GM12878 (cell line): ENCODE results near the gene COA1. TPM values are rescaled to one million over a fixed set of nuclear protein-coding genes. Genes with fewer than 3 reads are reported as not detected.

Experiments
- ATAC-seq: fragments of 200-7000 bp; cut with Tn5 transposase; 3 replicates; pipeline ENCODE4 v1.9.1; 2020; ENCODE audit warnings: mild to moderate bottlenecking, moderate library complexity
- BruUV-seq: library from RNA; stranded (reverse); fragments of 400-500 nt; replicated peaks from 2 replicates; lab custom pipeline; 2021; lab: Mats Ljungman, UMichigan
- CTCF ChIA-PET: fragments of 300-600 bp; sonication (Branson Sonifier 250); formaldehyde crosslinking; extraction: SDS; loops from one replicate; lab custom pipeline; 2021; ENCODE audit warnings: inconsistent platforms; lab: Yijun Ruan, JAX
- POLR2A ChIA-PET: fragments of 350-600 bp; formaldehyde crosslinking; extraction: SDS; loops from one replicate; lab custom pipeline; 2021; ENCODE audit warnings: inconsistent platforms; lab: Charles Lee
- RAD21 ChIA-PET: fragments of 300-600 bp; sonication (Branson Sonifier 250); formaldehyde crosslinking; loops from one replicate; lab custom pipeline; 2023; ENCODE audit warnings: antibody characterized with exemption; ENCODE audit not compliant: unreplicated experiment; lab: Charles Lee
- SMC1A ChIA-PET: fragments of 300-600 bp; sonication (Branson Sonifier 250); formaldehyde crosslinking; loops from one replicate; lab custom pipeline; 2023; ENCODE audit not compliant: unreplicated experiment, uncharacterized antibody; lab: Charles Lee
- DNase-seq: peaks from one replicate; pipeline ENCODE4 v3.0.0-alpha.2; 2011; ENCODE audit warnings: low read depth, low spot score
- FAIRE-seq: peaks from 3 replicates; lab custom pipeline; 2011; peaks lifted over from hg19 to GRCh38; lab: Jason Lieb, UNC
- H2AFZ ChIP-seq: 2 replicates; pipeline ENCODE4 v1.6.0; 2011; ENCODE audit warnings: low read depth, low read length, control low read depth; ENCODE audit not compliant: control insufficient read depth
- H3K27ac ChIP-seq: 2 replicates; pipeline ENCODE4 v1.5.1; 2011; ENCODE audit warnings: control low read depth; ENCODE audit not compliant: control insufficient read depth, insufficient read depth
- H3K27me3 ChIP-seq, 2 experiments: replicated peaks in 1 of 2; 2 replicates each; pipeline versions ENCODE4 v1.6.0 to v1.6.1; 2011; ENCODE audit warnings: low read length in 1 of 2; ENCODE audit not compliant: control insufficient read depth in 2 of 2, insufficient read depth in 2 of 2
- H3K36me3 ChIP-seq, 2 experiments: 2 replicates each; pipeline ENCODE4 v1.5.1; 2011; ENCODE audit warnings: low read length in 1 of 2; ENCODE audit not compliant: control insufficient read depth in 2 of 2, insufficient read depth in 2 of 2
- H3K4me1 ChIP-seq: 2 replicates; pipeline ENCODE4 v1.6.1; 2011; ENCODE audit warnings: mild to moderate bottlenecking, low read length, moderate library complexity, mixed read lengths; ENCODE audit not compliant: control insufficient read depth, insufficient read depth
- H3K4me2 ChIP-seq: 2 replicates; pipeline ENCODE4 v1.6.0; 2011; ENCODE audit warnings: control low read depth; ENCODE audit not compliant: control insufficient read depth, insufficient read depth
- H3K4me3 ChIP-seq: fragments of 200-600 bp; sonication (generic); 2 replicates; pipeline ENCODE4 v1.5.1; 2016
- H3K79me2 ChIP-seq: 2 replicates; pipeline ENCODE4 v1.6.0; 2011; ENCODE audit warnings: low read length; ENCODE audit not compliant: control insufficient read depth, insufficient read depth
- H3K9ac ChIP-seq: 2 replicates; pipeline ENCODE4 v1.8.0; 2011; ENCODE audit warnings: low read length, control low read depth, mixed read lengths; ENCODE audit not compliant: control insufficient read depth, insufficient read depth
- H3K9me3 ChIP-seq: replicated peaks from 3 replicates; pipeline ENCODE4 v1.5.1; 2011; ENCODE audit warnings: mild to moderate bottlenecking, low read length; ENCODE audit not compliant: control insufficient read depth, insufficient read depth
- H4K20me1 ChIP-seq: 2 replicates; pipeline ENCODE4 v1.6.0; 2011; ENCODE audit not compliant: control insufficient read depth, insufficient read depth
- ATF2 ChIP-seq: IDR thresholded peaks from 2 replicates; pipeline ENCODE4 v1.6.1; 2012; ENCODE audit warnings: low read length, inconsistent platforms
- BCL11A ChIP-seq: IDR thresholded peaks from 2 replicates; pipeline ENCODE4 v1.6.1; 2011; ENCODE audit warnings: low read depth, low read length
- BCL3 ChIP-seq: IDR thresholded peaks from 2 replicates; pipeline ENCODE4 v1.6.1; 2011; ENCODE audit warnings: borderline replicate concordance, low read depth, mild to moderate bottlenecking, moderate library complexity, low read length; ENCODE audit not compliant: insufficient read depth, poor library complexity, severe bottlenecking
- CREM ChIP-seq: IDR thresholded peaks from 2 replicates; pipeline ENCODE4 v1.6.1; 2014; ENCODE audit warnings: antibody characterized with exemption, low read depth
- EED ChIP-seq: sonication (generic); IDR thresholded peaks from 2 replicates; pipeline ENCODE4 v1.6.1; 2016; ENCODE audit warnings: antibody characterized with exemption, low read depth
- FOXM1 ChIP-seq: IDR thresholded peaks from 2 replicates; pipeline ENCODE4 v1.6.1; 2012; ENCODE audit warnings: low read depth, mild to moderate bottlenecking, inconsistent platforms, low read length, moderate library complexity
- IRF4 ChIP-seq: IDR thresholded peaks from 2 replicates; pipeline ENCODE4 v1.6.1; 2011; ENCODE audit warnings: low read depth, low read length
- JUNB ChIP-seq: IDR thresholded peaks from 2 replicates; pipeline ENCODE4 v1.6.1; 2016; ENCODE audit warnings: antibody characterized with exemption, mild to moderate bottlenecking
- MEF2A ChIP-seq: IDR thresholded peaks from 2 replicates; pipeline ENCODE4 v1.6.1; 2011; ENCODE audit warnings: low read depth, mild to moderate bottlenecking, low read length, moderate library complexity; ENCODE audit not compliant: insufficient read depth
- MEF2B ChIP-seq: fragments of 450-650 bp; IDR thresholded peaks from 2 replicates; pipeline ENCODE4 v1.6.1; 2018; ENCODE audit warnings: mild to moderate bottlenecking, moderate library complexity; ENCODE audit not compliant: partially characterized antibody, poor library complexity, severe bottlenecking
- MTA3 ChIP-seq: IDR thresholded peaks from 2 replicates; pipeline ENCODE4 v1.6.1; 2012; ENCODE audit warnings: low read length, inconsistent platforms, borderline replicate concordance
- NFIC ChIP-seq: IDR thresholded peaks from 2 replicates; pipeline ENCODE4 v1.6.1; 2012; ENCODE audit warnings: low read depth, mild to moderate bottlenecking, inconsistent platforms, low read length, moderate library complexity
- RUNX3 ChIP-seq: IDR thresholded peaks from 2 replicates; pipeline ENCODE4 v1.6.1; 2012; ENCODE audit warnings: low read length, inconsistent platforms
- SREBF2 ChIP-seq: IDR thresholded peaks from 2 replicates; pipeline ENCODE4 v1.6.1; 2012; ENCODE audit warnings: mild to moderate bottlenecking, low read length
- USF2 ChIP-seq: IDR thresholded peaks from 2 replicates; pipeline ENCODE4 v1.6.1; 2011; ENCODE audit warnings: low read depth, low read length, improper control_type of control experiment, borderline replicate concordance
- WGBS: methylation state at CpG from one replicate; pipeline ENCODE4 v1.1.6; 2016; ENCODE audit warnings: low lambda C conversion rate; ENCODE audit not compliant: insufficient replicate concordance, insufficient coverage; ENCODE audit errors: missing lambda C conversion rate; 5-methylcytosine and 5-hydroxymethylcytosine counted together
- in situ Hi-C: fragments of 300-500 bp; cut with MboI; formaldehyde crosslinking; loops from 9 replicates; pipeline ENCODE4 v1.14.3; 2018; ENCODE audit warnings: mixed read lengths
- intact Hi-C: fragments of 100-400 bp; cut with micrococcal nuclease; formaldehyde crosslinking; loops from one replicate; pipeline ENCODE4 v1.14.2; 2022; ENCODE audit not compliant: unreplicated experiment
- polyA plus RNA-seq, 11 experiments: library from polyadenylated mRNA; depleted of rRNA in 4 of 11; unstranded in 6 of 11; stranded (reverse) in 5 of 11; fragments of >200 nt; fragmentation: Nextera tagmentation in 4 of 11; fragmentation: Illumina TruSeq in 1 of 11; extraction: Ambion mirVana in 4 of 11; extraction: Trizol in 1 of 11; gene quantifications; 1 replicate in 1 of 11; 2 replicates in 10 of 11; pipeline versions ENCODE4 v1.2.1 to v1.2.3, GENCODE V29; 2011 to 2016; ENCODE audit warnings: inconsistent platforms in 2 of 11, missing spikeins in 2 of 11, low read depth in 1 of 11
- total RNA-seq, 4 experiments: library from RNA; depleted of rRNA in 3 of 4; stranded (reverse); fragments of >200 nt in 3 of 4; fragmentation: Illumina TruSeq in 1 of 4; extraction: Trizol in 1 of 4; gene quantifications; 2 replicates each; pipeline versions ENCODE4 v1.2.1 to v1.2.3, GENCODE V29; 2013 to 2021

Gene COA1
- total and polyA plus RNA-seq, 10 of the 15 experiments (the other 5 are each of a cell fraction or from before 2014, with no cell fraction given): 83.1 to 258 (median 111) TPM

- ATAC-seq: peak; percentile 78
- Histone ChIP-seq H3K4me1 (peaks cover 11% of the 10 kb centered on the region), H3K9me3 (no peaks in the 10 kb centered on the region), H2AFZ (no peak overlapping the region), H3K79me2 (peaks cover 56% of the 10 kb centered on the region), H3K36me3 (peaks cover 20 to 53% of the 10 kb centered on the region in 2 experiments), H3K9ac (no peak overlapping the region), H3K27ac (peak overlapping the region; percentile 38; the same call in 1 of the 2 replicates), H3K27me3 (no peaks in the 10 kb centered on the region), H3K4me2 (peak overlapping the region; percentile 51), H4K20me1 (0 out of 2 replicates have a peak, but pooled peaks cover 6% of the 10 kb centered on the region), H3K4me3 (no peak overlapping the region)
- intact Hi-C loops (loop anchor here (1.0 kb wide), 1 partner anchor 31 kb away; no protein-coding TSS in a partner anchor), in situ Hi-C loops (no loop called here)
- BruUV-seq: TSS peak; percentile 7
- FAIRE-seq: peak; percentile 49
- SMC1A ChIA-PET: interaction anchor here (0.6 to 2.1 kb wide), 11 partner anchors 9 to 87 kb away, joined by 3 to 9 read pairs (median 5); partner anchors contain the start of gene STK17A
- RAD21 ChIA-PET: interaction anchor here (1.0 to 2.9 kb wide), 6 partner anchors 23 to 87 kb away, joined by 3 to 16 read pairs (median 4); partner anchors contain the start of gene STK17A
- TF ChIP-seq ATF2: peak; percentile 78
- TF ChIP-seq IRF4: peak; percentile 70
- peak; percentile 61; the same call in 1 of the 2 replicates for TF ChIP-seq BCL11A
- peak; percentile 89 for TF ChIP-seq NFIC
- TF ChIP-seq SREBF2: no peak
- TF ChIP-seq BCL3: peak; percentile 13
- peak; percentile 79 for TF ChIP-seq RUNX3
- peak; percentile 55; the same call in 1 of the 2 replicates for TF ChIP-seq CREM
- peak; percentile 89 for TF ChIP-seq MEF2A
- 0 out of 2 replicates have a peak, but pooled peaks have one; percentile 27 for TF ChIP-seq EED
- no peak for TF ChIP-seq USF2
- no peak for TF ChIP-seq MTA3
- peak; percentile 72; the same call in 1 of the 2 replicates for TF ChIP-seq FOXM1
- peak; percentile 47 for TF ChIP-seq MEF2B
- TF ChIP-seq JUNB: peak; percentile 85
- CTCF ChIA-PET: interaction anchor here (1.0 to 5.4 kb wide), 6 partner anchors 9 to 225 kb away, joined by 3 to 34 read pairs (median 6); partner anchors contain the start of gene STK17A
- 1% methylated on average over 3 of the region's 3 CpGs for WGBS
- no peak for DNase-seq
- POLR2A ChIA-PET: interaction anchor here (0.6 to 1.8 kb wide), 6 partner anchors 9 to 28 kb away, joined by 3 to 5 read pairs (median 4); no protein-coding TSS in a partner anchor
These were observed 116.4 kb downstream of the COA1 start for GRCh38 chr7:43612599-43613589.
